ENCODE data around the gene RPS6KL1.

The RPS6KL1 gene

DNA sequence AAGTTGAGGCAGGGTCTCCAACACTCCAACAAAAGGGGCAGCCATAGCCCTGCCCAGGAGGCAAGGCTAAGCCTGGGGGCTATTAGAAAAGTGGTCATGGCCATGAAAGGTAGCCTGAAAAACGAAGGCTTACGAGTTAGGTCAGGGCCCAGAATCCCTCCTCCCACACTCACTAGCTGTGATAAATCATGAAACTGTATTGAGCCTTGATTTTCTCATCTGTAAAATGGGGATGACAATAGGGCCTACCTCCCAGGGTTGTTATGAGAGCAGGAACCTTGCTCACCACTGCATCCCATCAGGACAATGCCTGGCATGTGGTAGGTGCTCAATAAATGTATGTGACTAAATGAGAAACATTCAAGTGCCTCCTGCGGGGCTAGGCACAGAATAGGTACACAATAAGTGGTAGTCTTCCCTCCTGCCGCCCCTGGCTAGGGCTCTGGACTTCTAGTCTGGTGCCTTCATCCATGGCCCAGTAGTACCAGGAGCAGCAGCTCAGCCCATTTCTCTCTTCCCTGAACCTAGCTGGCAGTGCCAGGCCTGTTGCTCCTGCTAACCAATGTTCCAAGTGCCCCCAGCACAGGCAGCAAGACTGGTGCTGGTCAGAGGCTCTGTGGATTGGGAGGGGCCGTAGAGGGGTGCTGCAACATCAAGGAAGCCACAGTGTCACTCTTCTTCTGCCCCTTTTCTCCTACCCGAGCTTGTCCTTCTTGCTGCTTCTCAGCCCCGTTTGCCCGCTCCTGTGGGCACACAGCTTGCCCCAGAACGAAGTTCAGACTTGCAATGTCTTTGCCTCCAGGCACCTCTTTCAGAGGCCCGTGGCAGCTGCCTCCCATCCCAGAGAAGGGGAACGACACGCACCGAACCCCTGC lies 24.5 kb upstream of the RPS6KL1 start:
- DNase-seq (ENCODE audit: low read depth): no peak
- TF ChIP-seq, protein P1, sequence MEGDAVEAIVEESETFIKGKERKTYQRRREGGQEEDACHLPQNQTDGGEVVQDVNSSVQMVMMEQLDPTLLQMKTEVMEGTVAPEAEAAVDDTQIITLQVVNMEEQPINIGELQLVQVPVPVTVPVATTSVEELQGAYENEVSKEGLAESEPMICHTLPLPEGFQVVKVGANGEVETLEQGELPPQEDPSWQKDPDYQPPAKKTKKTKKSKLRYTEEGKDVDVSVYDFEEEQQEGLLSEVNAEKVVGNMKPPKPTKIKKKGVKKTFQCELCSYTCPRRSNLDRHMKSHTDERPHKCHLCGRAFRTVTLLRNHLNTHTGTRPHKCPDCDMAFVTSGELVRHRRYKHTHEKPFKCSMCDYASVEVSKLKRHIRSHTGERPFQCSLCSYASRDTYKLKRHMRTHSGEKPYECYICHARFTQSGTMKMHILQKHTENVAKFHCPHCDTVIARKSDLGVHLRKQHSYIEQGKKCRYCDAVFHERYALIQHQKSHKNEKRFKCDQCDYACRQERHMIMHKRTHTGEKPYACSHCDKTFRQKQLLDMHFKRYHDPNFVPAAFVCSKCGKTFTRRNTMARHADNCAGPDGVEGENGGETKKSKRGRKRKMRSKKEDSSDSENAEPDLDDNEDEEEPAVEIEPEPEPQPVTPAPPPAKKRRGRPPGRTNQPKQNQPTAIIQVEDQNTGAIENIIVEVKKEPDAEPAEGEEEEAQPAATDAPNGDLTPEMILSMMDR (conservative IDR thresholded peaks at IDR 0.05; ENCODE audit: control insufficient read depth, insufficient read depth, low read depth, low read length): no peak

DNA sequence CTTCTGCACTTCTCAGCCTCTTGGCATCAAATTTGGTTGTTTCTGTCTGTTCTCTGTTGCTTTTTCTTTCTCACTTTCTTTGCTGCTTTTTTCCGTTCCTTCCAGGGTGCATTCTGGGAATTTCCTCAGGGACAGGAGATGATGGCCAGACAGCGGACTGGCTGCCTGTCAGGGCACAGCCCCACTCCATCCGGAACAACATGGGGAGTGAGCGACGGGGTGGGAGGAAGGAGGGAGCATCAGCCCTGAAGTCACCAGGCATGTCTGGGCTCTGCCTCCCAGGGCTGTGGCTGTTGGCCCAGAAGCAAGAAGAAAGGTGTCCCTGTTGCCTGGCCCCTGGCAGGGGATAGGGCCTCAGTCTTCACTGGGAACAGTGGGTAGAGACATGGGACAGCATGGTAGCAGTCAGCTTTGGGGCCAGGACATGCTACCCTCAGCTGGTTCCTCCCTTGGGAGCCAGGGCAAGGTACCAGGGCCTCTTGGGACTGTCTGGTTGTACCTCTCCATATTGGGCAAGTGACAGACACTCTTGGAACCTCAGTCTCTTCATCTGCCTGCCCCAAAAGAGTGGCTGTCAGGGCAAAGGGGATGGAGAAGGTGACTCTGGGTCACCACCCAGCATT lies 23.7 kb upstream of the RPS6KL1 start:
- no peak for DNase-seq (ENCODE audit: low read depth)
- TF ChIP-seq, protein P1 (conservative IDR thresholded peaks at IDR 0.05; ENCODE audit: control insufficient read depth, insufficient read depth, low read depth, low read length): no peak
- peak overlapping the region; percentile 15 for H3K4me3 ChIP-seq (ENCODE audit: control insufficient read depth, low read depth, low read length)

More for the DNA sequence above, 24.5 kb upstream of the RPS6KL1 start:
- H3K4me3 ChIP-seq (ENCODE audit: control insufficient read depth, low read depth, low read length): no peak overlapping the region

GRCh38 chr14:74945852-74946658 lies 23.0 kb upstream of the RPS6KL1 start:
- TF ChIP-seq, protein P1 (conservative IDR thresholded peaks at IDR 0.05; ENCODE audit: control insufficient read depth, insufficient read depth, low read depth, low read length): peak; percentile 95
- DNase-seq (ENCODE audit: low read depth): peak; percentile 67
- H3K4me3 ChIP-seq (ENCODE audit: control insufficient read depth, low read depth, low read length): peak overlapping the region; percentile 15

- no peak overlapping the region for H3K4me3 ChIP-seq (ENCODE audit: control insufficient read depth, low read depth, low read length)
- TF ChIP-seq, protein P1 (conservative IDR thresholded peaks at IDR 0.05; ENCODE audit: control insufficient read depth, insufficient read depth, low read depth, low read length): peak; percentile 59
- peak; percentile 32 for DNase-seq (ENCODE audit: low read depth)
These were observed 22.3 kb upstream of the RPS6KL1 start for GRCh38 chr14:74945261-74945851.

- DNase-seq (ENCODE audit: low read depth): no peak
- TF ChIP-seq, protein P1 (conservative IDR thresholded peaks at IDR 0.05; ENCODE audit: control insufficient read depth, insufficient read depth, low read depth, low read length): no peak
- H3K4me3 ChIP-seq (ENCODE audit: control insufficient read depth, low read depth, low read length): no peak overlapping the region
These were observed 19.5 kb upstream of the RPS6KL1 start for GRCh38 chr14:74942608-74943007.

DNA sequence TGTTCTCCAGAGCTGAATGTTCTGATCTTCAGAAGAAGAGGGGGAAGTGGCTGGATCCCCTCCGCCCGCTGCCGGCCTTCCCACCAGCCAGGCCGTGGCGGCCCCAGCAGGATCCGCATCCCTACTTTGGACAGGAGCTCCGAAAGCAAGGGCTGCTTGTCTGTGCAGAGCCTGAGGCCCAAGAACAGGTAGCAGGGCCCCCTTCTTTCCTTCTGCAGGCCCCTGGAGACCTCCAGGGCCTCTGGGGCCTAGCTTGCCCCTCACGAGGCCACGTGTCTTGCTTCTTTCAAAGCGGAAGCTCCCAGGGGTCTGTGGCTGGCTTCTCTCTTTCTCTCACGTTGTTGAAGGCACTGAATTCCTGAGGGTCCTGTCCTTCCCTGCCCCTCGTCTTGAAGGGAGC lies 19.1 kb upstream of the RPS6KL1 start:
- TF ChIP-seq, protein P1 (conservative IDR thresholded peaks at IDR 0.05; ENCODE audit: control insufficient read depth, insufficient read depth, low read depth, low read length): no peak
- DNase-seq (ENCODE audit: low read depth): no peak
- no peak overlapping the region for H3K4me3 ChIP-seq (ENCODE audit: control insufficient read depth, low read depth, low read length)
